ENCODE results near the gene OSTC.

The OSTC gene

DNA sequence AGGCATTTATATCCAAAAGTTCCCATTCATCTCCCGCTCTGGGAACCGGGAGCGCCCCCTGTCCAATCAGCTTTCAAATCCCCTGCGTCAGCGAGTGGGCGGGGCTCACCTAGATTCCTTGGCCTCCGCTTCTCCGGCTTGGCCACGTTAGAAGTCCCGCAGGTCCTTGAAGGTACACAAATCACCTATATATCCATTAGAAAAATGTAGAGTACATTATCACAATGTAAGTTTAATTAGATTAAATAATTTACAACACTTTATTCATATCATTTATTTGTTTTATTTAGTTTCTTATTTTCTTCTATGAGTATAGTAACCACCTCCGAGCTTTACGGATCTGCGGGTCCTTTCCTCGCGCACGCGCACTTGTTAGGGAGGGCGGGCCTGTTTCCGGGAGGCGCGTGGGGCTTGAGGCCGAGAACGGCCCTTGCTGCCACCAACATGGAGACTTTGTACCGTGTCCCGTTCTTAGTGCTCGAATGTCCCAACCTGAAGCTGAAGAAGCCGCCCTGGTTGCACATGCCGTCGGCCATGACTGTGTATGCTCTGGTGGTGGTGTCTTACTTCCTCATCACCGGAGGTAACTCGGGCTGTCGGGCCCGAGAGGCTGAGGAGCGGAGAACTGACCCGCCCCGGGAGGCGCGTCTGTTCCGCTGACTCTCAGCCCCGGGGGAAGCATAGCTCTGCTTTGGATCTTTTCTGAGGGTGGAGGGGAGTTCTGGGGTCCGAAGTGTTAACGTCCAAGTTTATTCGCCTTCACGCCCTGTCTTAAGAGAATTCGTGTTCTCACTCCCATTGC, at the start of gene OSTC:
Gene OSTC (plus strand): TSS at position 388 of the 802 bp plus-strand sequence. CDS start 57 bp downstream, at position 445.
- DNase-seq = peak; percentile 93 to 95

DNA sequence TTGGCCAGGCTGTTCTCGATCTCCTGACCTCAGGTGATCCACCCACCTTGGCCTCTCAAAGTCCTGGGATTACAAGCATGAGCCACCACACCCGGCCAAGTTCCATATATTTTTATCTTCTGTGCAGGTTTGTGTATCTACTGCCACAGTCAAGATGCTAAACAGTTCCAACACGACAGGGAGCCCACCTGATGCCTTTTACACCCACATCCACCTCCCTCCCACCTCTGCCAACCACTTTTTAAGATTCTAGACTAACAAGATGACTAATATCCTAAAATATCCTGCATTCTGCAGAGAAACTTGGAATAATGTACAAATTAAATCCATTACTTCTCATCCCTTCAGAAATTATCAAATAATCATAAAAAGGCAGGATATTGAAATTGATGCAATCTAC, 49.3 kb upstream of the OSTC start:
- no peak for DNase-seq

DNA sequence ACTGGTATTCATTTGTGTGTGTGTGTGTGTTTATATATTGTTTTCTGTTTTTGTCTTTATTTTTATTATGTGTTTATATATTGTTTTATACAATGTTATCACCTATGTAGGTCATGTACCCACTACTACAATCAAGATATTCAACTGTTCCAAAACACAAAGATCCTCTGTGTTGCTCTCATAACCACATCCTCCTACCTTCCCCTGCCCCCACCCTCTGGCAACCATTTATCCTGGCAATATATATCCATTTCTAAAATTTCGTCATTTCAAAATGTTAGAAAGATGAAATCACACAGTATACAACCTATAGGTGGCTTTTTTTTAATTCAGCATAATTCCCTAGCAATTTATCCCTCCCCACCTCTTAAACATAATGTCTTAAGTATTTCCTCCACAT, 48.9 kb upstream of the OSTC start:
- no peak for DNase-seq

DNA sequence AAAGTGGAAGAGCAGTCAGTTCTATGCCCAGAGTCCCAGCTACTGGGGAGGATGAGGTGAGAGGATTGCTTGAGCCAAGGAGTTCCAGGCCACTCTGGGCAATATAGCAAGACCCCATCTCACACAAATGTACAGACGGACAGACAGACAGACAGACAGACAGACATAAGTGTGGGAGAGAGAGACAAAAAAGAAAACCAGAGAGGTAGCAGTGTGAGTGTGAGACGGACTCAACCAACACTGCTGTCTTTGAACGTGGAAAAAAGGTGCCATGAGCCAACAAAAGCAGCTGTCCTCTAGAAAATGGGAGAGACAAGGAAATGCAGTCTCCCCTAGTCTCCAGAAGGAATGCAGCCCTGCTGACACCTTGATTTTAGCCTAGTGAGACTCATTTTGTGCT, 48.2 kb upstream of the OSTC start:
- no peak for DNase-seq

DNA sequence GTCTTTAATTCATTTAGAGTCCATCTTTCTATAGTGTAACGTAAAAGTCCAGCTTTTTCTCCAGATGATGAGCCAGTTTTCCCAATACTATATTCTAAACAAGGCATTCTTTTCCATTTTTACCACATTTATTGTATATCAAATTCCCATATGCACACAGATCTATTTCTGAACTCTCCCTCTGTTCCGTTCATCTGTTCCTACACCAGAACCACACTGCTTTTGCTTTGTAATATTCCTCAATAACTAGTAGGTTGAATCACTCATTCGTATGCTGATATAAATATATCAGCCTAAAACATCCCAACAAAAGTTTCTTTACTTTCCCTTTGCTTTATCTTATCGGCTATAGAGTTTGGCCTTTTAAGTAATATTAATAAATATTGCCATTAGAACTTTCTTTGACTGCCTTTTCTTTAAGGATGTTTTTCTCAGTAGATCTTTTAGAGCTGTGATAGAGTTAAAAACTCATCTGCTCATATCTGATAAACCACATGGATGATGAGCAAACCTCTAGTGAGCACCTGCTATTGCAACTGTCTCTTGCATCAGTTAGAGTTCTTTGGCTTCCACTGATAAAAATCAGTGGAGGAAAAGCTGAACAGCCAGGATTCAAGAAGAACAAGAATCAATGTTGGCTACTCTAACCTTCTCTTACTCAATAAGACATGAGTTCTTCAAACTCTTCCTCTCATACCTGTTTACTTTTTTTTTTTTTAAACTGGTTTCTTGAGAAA, 43.2 kb upstream of the OSTC start:
- DNase-seq = no peak

- DNase-seq = no peak
Observed at GRCh38 chr4:108611365-108611764, 39.0 kb upstream of the OSTC start.

DNA sequence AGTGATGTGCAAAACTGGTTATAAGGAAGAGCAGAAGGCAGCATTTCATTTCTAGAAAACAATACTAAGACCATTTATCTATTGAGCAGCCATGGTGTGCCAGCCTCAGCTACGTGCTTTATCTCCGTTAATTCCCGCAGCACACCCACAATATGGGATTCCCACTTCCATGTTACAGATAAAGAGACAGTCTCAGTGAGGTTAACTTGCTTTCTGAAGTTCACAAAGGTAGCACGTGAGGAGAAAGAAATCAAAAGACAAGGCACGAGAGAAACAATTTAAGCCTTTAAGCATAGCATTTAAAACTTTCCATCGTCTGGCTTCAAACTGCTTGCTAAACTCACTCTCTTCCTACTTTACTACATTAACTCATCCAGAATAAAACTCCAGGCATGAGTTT, 38.0 kb upstream of the OSTC start:
- DNase-seq = no peak

- peak in 1 of 2 donors; percentile 49 for DNase-seq
Observed at GRCh38 chr4:108619372-108620100, 30.9 kb upstream of the OSTC start.

- DNase-seq = peak; percentile 97 to 98
Observed at GRCh38 chr4:108620101-108620932, 30.1 kb upstream of the OSTC start, which contains the start of gene RPL34. TSS of gene RPL34 (plus strand) at chr4:108620576. CDS start at chr4:108621960, 1,384 bp downstream.

DNA sequence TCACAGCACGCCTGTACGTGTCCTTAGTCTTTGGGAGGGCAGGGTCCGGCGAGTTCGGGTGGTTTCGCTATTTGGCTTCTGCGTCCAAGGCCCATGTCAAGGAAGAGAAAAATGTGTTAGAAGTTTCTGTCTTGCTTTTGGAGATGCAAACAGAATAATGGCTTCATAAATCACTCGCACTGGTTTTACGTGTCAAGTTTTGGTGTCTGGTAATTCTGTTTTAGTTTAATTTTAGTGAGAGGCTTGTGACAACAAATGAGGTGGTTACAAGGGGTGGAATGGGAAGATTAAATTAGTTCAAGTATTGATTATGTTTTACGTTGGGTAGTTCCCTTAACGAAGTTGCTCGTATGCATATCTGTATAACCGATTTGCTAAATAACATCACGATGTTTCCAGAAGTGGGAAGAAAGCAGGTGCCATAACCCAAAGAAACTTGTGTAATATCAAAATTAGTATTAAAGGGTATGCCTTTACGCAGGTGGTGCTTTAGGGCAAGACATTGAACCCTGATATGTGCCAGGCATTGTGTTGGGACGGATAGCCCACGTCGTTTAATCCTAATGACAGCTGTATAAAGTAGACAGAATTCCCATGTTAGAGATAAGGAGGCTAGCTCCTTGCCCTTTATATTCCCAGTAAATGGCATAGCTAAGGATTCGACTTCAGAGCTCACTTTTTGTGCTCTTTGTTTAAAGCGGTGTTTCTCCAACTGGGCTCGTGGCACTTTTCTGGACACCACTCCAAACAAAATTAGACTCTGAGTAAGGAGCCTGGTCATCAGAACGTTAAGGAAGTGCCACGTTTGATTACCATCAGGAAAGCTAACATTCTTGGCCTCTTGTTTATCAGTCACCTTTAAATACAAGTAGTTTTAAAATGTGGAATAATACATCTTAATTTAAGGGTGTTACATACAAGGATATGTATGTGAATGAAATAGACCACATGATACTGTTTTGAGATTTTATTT, 29.2 kb upstream of the OSTC start:
- DNase-seq = no peak

DNA sequence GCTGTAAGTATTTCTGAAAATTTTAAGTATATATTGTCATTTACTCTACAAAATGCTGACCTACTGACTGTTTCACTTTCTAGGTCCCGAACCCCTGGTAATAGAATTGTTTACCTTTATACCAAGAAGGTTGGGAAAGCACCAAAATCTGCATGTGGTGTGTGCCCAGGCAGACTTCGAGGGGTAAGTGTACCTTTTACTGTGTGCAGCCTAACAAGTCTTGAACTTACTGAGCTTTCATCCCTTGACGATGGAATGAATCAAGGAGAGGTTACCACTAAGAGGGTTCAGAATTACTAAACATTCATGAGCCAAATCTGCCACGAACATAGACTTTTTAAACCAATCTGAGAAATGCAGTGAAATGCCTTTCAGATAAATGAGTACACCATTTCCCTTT, 28.4 kb upstream of the OSTC start:
- DNase-seq = no peak

GRCh38 chr4:108622828-108623227, 27.6 kb upstream of the OSTC start:
- DNase-seq = no peak

GRCh38 chr4:108624263-108625056, 25.9 kb upstream of the OSTC start:
- DNase-seq = no peak

GRCh38 chr4:108626056-108626455, 24.3 kb upstream of the OSTC start:
- DNase-seq = no peak

GRCh38 chr4:108628411-108628810, 22.0 kb upstream of the OSTC start:
- no peak for DNase-seq

- DNase-seq = no peak
Observed at GRCh38 chr4:108635070-108635655, 15.2 kb upstream of the OSTC start.

DNA sequence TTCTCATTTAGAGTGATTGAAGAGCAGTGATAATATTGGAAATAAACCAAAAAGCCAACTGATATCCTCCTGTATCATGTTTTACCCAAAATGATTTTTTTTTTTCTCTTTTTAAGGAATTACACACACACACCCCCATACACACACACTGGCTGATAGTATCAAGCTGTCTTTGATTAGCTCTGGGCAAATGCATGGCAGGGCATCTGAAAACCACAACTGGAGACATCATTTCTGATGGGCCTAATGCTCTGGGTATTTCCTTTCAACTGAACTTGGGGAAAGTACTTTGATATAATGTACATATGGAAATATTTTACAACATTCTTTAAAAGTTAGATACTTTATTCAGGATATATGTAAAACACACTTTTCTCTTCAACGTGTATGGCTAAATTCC, 14.2 kb upstream of the OSTC start:
- DNase-seq = no peak

GRCh38 chr4:108637856-108638255, 12.5 kb upstream of the OSTC start:
- DNase-seq = no peak

- DNase-seq = no peak
Observed at GRCh38 chr4:108644237-108644636, 6.2 kb upstream of the OSTC start.

- DNase-seq = no peak
Observed at GRCh38 chr4:108646706-108647105, 3.7 kb upstream of the OSTC start.

All from stimulated activated CD4-positive, alpha-beta T cell treated with anti-CD3 and anti-CD28 coated beads, Interleukin-2, amount 100 ng/mL, for 24 hours (primary cell).